GM12892 (cell line): ENCODE results near the gene PFKFB4.

Experiments used
- POLR2A ChIP-seq: IDR thresholded peaks from 2 replicates; pipeline ENCODE4 v1.6.1; 2011; ENCODE audit warnings: low read depth, low read length, control low read depth
- POLR2AphosphoS5 ChIP-seq: IDR thresholded peaks from 2 replicates; pipeline ENCODE4 v1.6.1; 2011; ENCODE audit warnings: low read depth, low read length, control low read depth
- TAF1 ChIP-seq: IDR thresholded peaks from 2 replicates; pipeline ENCODE4 v1.6.1; 2011; ENCODE audit warnings: low read depth, mild to moderate bottlenecking, control low read depth, low read length, borderline replicate concordance

DNA sequence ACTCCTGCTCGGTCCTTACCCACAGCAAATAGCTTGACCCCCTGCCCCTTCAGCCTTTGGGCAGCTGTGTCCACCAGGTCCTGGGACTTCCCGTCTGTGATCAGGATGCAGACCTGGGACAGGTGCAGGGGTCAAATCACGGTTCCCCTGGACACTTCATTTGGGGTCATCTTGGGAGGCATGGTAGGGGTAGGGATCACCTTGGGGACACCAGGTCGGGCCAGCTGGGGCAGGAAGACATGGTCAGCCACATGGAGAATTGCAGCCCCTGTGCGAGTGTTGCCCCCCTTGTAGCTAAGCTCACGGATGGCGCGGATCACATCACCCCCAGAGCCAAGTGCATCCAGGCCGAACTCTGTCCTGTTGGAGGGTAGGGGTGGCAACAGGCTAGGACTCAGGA, 36.7 kb upstream of the PFKFB4 start:
- TF ChIP-seq POLR2AphosphoS5 (no peak), TAF1 (no peak), POLR2A (no peak)
